Vagina (tissue), 2 donors: ENCODE data around the gene ASAP2. TPM values are rescaled to one million over a fixed set of nuclear protein-coding genes. Genes with fewer than 3 reads are reported as not detected.

Experiments used
- DNase-seq, 2 donors: peaks; one replicate each; pipeline ENCODE4 v3.0.0-alpha.2; 2017; ENCODE audit errors: extremely low spot score in 2 of 2
- H3K27ac ChIP-seq: fragments of 200-600 bp; sonication (generic); one replicate; pipeline ENCODE4 v1.5.1; 2019
- H3K27me3 ChIP-seq: fragments of 200-600 bp; sonication (generic); one replicate; pipeline ENCODE4 v1.5.1; 2019
- H3K36me3 ChIP-seq, 2 donors: fragments of 200-600 bp; sonication (generic); one replicate each; pipeline ENCODE4 v1.5.1; 2017 to 2019
- H3K4me1 ChIP-seq: fragments of 200-600 bp; sonication (generic); one replicate; pipeline ENCODE4 v1.5.1; 2019
- H3K4me3 ChIP-seq, 2 donors: fragments of 200-600 bp; sonication (generic); 1 replicate in 1 of 2; 2 replicates in 1 of 2; pipeline ENCODE4 v1.5.1; 2016 to 2019
- H3K9me3 ChIP-seq: fragments of 200-600 bp; sonication (generic); one replicate; pipeline ENCODE4 v1.5.1; 2019
- CTCF ChIP-seq, 3 experiments: fragments of 450-650 bp in 2 of 3; fragments of 200-600 bp in 1 of 3; sonication (generic) in 1 of 3; IDR thresholded peaks; one replicate each; pipeline ENCODE4 v1.5.1; 2017 to 2019; ENCODE audit warnings: antibody characterized with exemption in 3 of 3, mild to moderate bottlenecking in 2 of 3, moderate library complexity in 2 of 3
- POLR2A ChIP-seq, 2 donors: fragments of 450-650 bp; IDR thresholded peaks; one replicate each; pipeline ENCODE4 v1.6.1; 2017; ENCODE audit warnings: antibody characterized with exemption in 2 of 2, mild to moderate bottlenecking in 2 of 2, moderate library complexity in 2 of 2
- POLR2AphosphoS5 ChIP-seq, 2 donors: sonication (generic); formaldehyde crosslinking; IDR thresholded peaks; one replicate each; pipeline ENCODE4 v1.9.0; 2017; ENCODE audit warnings: antibody characterized with exemption in 2 of 2, mild to moderate bottlenecking in 2 of 2, low read depth in 1 of 2; ENCODE audit not compliant: insufficient read depth in 1 of 2
- intact Hi-C: fragments of 100-400 bp; cut with DNase I; formaldehyde crosslinking; loops from one replicate; pipeline ENCODE4 v1.15.1; 2023
- total RNA-seq: library from RNA; depleted of rRNA; stranded (reverse); fragments of >200 nt; gene quantifications from one replicate; pipeline ENCODE4 v1.2.3, GENCODE V29; 2016

Gene ASAP2
- total RNA-seq, 1 donor from 2014 or later: 36.3 TPM

- H3K4me1 ChIP-seq: peaks cover 21% of the 10 kb centered on the region
- intact Hi-C loops: loop anchor here (10.0 kb wide), 2 partner anchors 54 to 114 kb away; partner anchors contain the start of gene ASAP2
- no peaks in the 10 kb centered on the region for H3K9me3 ChIP-seq
- no peak overlapping the region for H3K4me3 ChIP-seq
- no peaks in the 10 kb centered on the region for H3K36me3 ChIP-seq
- DNase-seq: no peak
- H3K27me3 ChIP-seq: no peaks in the 10 kb centered on the region
- TF ChIP-seq POLR2AphosphoS5 (IDR thresholded peaks at IDR 0.05; ENCODE audit: insufficient read depth in 1 of 2, low read depth in 1 of 2): no peak
- no peak for TF ChIP-seq POLR2A (IDR thresholded peaks at IDR 0.05)
- TF ChIP-seq CTCF (IDR thresholded peaks at IDR 0.05): no peak
- peak overlapping the region; percentile 47 for H3K27ac ChIP-seq
These were observed 112.1 kb downstream of the ASAP2 start for GRCh38 chr2:9318461-9319337.

GRCh38 chr2:9319338-9319715 lies 112.7 kb downstream of the ASAP2 start:
- intact Hi-C loops: loop anchor here (10.0 kb wide), 2 partner anchors 55 to 115 kb away; partner anchors contain the start of gene ASAP2
- Histone ChIP-seq H3K27ac (peak overlapping the region; percentile 47), H3K4me3 (no peak overlapping the region)

GRCh38 chr2:9322576-9322975 lies 116.0 kb downstream of the ASAP2 start:
- H3K27ac ChIP-seq: no peak overlapping the region
- H3K4me3 ChIP-seq: no peak overlapping the region
- intact Hi-C loops: no loop called here
- H3K36me3 ChIP-seq: peaks cover 0 to 5% of the 10 kb centered on the region in 2 donors
- TF ChIP-seq POLR2AphosphoS5 (IDR thresholded peaks at IDR 0.05; ENCODE audit: insufficient read depth in 1 of 2, low read depth in 1 of 2): no peak
- no peak for TF ChIP-seq POLR2A (IDR thresholded peaks at IDR 0.05)
- no peak for TF ChIP-seq CTCF (IDR thresholded peaks at IDR 0.05)
- peaks cover 32% of the 10 kb centered on the region for H3K4me1 ChIP-seq
- no peaks in the 10 kb centered on the region for H3K9me3 ChIP-seq
- no peak for DNase-seq
- no peaks in the 10 kb centered on the region for H3K27me3 ChIP-seq

More at GRCh38 chr2:9319338-9319715, 112.7 kb downstream of the ASAP2 start:
- peaks cover 21% of the 10 kb centered on the region for H3K4me1 ChIP-seq
- peaks cover 0 to 3% of the 10 kb centered on the region in 2 donors for H3K36me3 ChIP-seq
- no peaks in the 10 kb centered on the region for H3K9me3 ChIP-seq
- TF ChIP-seq CTCF (IDR thresholded peaks at IDR 0.05) (no peak), POLR2A (IDR thresholded peaks at IDR 0.05) (no peak), POLR2AphosphoS5 (IDR thresholded peaks at IDR 0.05; ENCODE audit: insufficient read depth in 1 of 2, low read depth in 1 of 2) (no peak)
- DNase-seq: no peak
- no peaks in the 10 kb centered on the region for H3K27me3 ChIP-seq

- intact Hi-C loops: no loop called here
- H3K27ac ChIP-seq: no peak overlapping the region
- peaks cover 12% of the 10 kb centered on the region for H3K4me1 ChIP-seq
- H3K27me3 ChIP-seq: no peaks in the 10 kb centered on the region
- TF ChIP-seq POLR2AphosphoS5 (IDR thresholded peaks at IDR 0.05; ENCODE audit: insufficient read depth in 1 of 2, low read depth in 1 of 2) (no peak), POLR2A (IDR thresholded peaks at IDR 0.05) (no peak), CTCF (IDR thresholded peaks at IDR 0.05) (no peak)
- H3K4me3 ChIP-seq: no peak overlapping the region
- no peaks in the 10 kb centered on the region for H3K9me3 ChIP-seq
- peaks cover 0 to 5% of the 10 kb centered on the region in 2 donors for H3K36me3 ChIP-seq
- DNase-seq: no peak
These were observed 118.8 kb downstream of the ASAP2 start for GRCh38 chr2:9325428-9325827.

- Histone ChIP-seq H3K27ac (no peak overlapping the region), H3K36me3 (peaks cover 0 to 5% of the 10 kb centered on the region in 2 donors), H3K9me3 (no peaks in the 10 kb centered on the region), H3K4me3 (no peak overlapping the region), H3K4me1 (peaks cover 12% of the 10 kb centered on the region), H3K27me3 (no peaks in the 10 kb centered on the region)
- intact Hi-C loops: no loop called here
- DNase-seq: no peak
- TF ChIP-seq POLR2A (IDR thresholded peaks at IDR 0.05) (no peak), POLR2AphosphoS5 (IDR thresholded peaks at IDR 0.05; ENCODE audit: insufficient read depth in 1 of 2, low read depth in 1 of 2) (no peak), CTCF (IDR thresholded peaks at IDR 0.05) (no peak)
These were observed 120.4 kb downstream of the ASAP2 start for GRCh38 chr2:9326975-9327374.
